Stimulated activated CD8-positive, alpha-beta memory T cell treated with anti-CD3 and anti-CD28 coated beads, Interleukin-15, amount 100 ng/mL, for 1 hour (primary cell): ENCODE measurements around the gene NUP50.

Experiments used
- DNase-seq: peaks from one replicate; pipeline ENCODE4 v3.0.0-alpha.2; 2020; ENCODE audit warnings: low read depth

The NUP50 gene

DNA sequence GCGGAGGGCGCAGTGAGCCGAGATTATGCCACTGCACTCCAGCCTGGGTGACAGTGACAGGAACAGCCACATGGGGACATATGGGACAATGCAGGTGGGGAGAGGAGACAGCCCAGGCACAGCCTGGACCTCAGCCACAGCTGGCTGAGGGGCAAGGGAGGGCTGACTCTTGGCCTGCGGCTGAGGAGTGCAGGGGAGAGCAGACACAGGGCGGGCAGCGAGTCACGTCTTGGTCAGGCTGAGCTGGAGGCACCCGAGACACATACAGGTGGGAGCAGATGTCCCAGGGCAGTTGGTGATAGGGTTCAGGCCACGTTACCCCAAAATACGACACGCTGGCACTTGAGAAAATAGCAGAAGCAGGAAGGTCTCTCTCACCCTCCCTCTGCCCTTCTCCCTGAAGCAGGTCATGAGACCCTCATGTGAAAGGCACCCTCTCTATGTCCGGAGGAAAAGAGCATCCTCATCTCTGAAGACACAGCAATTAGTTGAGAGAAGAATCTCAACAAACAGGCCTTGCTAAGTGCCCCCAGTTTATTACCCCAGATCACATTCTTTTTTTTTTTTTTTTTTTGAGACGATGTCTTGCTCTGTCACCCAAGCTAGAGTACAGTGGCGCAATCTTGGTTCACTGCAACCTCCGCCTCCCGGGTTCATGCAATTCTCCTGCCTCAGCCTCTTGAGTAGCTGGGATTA, 66.4 kb downstream of the NUP50 start:
- no peak for DNase-seq

DNA sequence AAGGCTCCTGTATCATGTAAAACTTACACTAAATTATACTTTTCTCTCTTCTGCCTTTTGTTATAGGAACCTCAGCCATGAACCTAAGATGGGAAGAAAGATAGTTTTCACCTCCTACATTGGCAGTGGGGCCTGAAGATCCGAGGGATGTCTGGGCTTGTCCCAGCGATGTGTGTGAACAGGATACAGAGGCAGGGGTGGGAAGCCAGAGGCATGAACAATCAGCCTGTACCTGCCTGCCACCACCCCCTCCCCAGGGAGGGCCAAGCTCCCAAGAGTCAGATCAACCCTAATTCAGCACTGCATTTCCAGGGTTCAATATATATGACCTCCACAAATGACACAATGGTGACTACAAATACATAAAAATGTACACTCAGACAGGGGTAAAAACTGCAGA, 67.6 kb downstream of the NUP50 start:
- DNase-seq = no peak

DNA sequence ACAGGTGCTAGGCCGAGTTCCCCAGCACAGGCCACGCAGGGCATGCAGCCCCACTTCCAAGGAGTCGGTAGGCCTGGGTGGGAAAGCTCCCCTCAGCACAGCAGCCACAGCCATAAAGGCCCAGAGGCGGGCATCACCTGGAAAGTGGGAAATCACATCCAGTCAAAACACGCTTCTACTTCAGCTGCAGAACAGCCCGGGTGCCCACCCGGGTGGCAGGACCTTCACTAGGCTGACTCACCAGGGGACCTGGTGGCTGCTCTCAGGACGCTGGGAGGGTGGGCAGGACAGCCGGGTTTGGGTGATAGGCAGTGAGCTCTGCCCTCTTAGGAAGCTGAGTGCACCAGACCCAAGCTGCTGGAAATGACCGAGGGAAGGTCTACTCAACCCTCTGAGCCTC, 69.7 kb downstream of the NUP50 start:
- no peak for DNase-seq

DNA sequence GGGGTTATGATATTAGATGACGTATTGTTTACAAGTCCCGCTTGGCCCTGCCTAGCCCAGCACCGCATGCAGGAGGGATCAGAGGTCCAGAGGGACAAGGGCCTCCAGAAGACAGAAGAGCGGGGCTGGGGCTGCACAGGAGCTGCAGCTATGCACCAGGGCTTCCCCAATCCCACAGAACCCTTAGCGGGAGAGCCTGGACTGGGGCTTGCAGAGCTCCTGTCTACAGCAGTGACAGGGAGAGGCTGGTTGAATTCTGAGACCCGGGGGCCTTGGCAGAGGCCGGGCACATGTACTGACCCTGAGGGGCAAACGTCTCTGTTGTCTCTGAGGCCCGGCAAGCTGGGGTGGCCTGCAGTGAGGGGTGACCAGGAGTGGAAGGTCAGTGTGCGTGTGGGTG, 70.1 kb downstream of the NUP50 start:
- DNase-seq = no peak

DNA sequence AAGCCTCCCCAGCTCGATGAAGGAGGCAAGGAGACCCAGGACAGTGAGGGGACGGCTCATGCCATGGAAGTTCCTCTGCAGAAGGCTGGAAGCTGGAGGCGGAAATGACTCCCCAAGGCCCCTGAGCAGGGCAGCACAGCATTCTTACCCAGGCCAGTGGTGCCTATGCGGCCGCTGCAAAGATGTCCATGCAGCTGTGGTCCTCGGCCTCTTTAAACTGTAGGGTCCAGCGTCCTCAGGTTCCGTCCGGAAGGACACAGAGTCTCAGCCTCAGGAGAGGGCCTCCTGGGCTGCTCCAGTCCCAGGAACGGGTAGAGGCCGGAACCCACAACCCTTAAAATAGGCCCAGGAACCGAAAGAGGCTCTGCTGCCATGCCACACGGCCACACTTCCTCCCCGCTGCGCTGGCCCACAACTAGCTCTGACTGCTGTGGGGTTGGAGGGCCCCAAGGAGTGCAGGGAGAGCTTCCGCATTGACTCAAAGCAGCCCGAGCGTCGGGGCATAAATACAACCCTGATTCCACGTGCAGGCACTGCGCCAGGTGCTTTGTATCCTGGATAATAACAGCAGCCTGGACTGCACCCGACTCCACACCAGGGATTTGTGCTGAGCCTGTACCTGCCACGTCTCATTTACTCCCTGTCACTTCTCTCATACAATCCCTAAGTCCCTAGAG, 71.5 kb downstream of the NUP50 start:
- DNase-seq = no peak

DNA sequence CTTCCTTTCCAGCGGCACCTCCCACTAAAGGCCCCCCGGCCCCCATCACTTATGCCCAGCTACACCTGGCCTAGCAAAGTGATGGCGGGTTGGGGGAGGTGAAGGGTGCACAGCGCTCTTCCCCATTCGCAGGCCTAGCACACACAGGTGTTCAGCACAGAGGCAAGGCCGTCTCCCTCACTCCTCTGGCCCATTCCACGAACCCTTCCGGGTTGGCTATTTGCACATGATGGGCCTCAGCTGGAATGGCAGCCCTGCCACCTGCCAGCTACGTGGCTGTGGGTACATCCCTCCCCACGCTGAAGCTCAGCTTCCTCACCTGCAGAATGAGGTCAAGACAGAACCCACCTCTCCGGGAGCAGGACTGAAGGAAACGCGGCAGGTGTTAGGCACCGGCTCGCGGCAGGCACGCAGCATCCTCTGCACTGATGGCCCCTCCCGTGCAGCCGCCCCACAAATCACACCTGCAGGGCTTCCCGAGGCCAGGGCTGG, 72.2 kb downstream of the NUP50 start:
- DNase-seq = no peak

DNA sequence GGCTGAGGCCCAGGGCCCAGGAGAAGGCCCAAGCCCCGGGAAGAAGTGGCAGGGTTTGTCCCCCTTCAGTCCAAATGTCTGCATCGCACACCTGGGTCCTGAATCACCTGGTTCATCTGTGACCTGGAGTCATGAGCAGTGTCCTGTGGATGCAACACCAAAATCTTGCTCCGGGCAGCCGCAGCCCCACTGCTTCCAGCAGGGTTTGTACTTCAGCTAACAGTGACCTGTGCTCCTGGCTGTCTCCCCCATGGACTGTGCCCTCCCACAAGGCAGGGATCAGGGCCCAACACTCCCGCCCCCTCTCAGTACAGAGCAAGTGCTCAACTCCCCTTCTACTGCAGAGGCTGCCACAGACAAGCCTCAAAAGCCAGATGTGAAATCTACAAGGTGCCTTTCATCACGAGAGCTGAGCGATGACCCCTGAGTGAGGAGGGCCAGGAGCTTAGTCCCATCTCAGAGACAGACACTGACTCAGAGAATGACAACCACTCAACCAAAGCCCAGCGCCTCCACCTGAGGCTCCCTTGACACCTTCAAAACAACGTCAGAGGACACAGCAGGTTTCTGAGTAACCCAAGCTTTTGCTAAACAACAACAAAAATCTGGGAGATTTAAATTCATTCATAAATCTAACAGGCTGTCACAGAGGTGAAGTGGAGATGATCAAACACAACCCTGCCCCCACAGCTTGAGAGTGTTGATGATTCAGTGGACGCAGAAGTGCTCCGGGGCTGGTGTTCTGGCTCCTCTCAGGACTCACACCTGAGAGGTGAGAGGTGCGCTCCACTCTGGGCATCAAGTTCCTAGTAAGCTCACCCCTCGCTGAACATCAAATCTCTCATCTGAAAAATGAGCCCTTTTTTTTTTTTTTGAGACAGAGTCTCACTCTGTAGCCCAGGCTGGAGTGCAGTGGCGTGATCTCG, 73.6 kb downstream of the NUP50 start:
- DNase-seq = no peak
